ENCODE measurements around the gene APLP1.

DNA sequence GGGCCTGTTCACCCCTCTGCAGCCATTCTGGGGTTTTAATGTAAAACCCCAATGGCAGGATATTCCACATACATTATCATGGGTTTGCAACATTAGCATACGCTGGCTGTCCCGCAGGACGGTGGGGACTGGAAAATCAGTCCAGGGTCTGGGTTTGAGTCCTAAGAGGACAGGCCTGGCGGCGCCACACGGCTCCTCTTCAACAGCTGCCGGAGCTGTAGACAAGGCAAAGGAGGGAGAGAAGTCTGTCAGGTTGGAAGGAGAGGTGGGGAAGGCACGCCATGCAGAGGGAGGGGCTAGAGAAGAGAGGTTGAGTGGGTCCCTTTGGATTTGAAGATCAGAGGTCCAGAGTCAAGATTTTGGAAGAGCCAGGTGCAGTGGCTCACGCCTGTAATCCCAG, 20.0 kb downstream of the APLP1 start:
- TF ChIP-seq, protein P1, sequence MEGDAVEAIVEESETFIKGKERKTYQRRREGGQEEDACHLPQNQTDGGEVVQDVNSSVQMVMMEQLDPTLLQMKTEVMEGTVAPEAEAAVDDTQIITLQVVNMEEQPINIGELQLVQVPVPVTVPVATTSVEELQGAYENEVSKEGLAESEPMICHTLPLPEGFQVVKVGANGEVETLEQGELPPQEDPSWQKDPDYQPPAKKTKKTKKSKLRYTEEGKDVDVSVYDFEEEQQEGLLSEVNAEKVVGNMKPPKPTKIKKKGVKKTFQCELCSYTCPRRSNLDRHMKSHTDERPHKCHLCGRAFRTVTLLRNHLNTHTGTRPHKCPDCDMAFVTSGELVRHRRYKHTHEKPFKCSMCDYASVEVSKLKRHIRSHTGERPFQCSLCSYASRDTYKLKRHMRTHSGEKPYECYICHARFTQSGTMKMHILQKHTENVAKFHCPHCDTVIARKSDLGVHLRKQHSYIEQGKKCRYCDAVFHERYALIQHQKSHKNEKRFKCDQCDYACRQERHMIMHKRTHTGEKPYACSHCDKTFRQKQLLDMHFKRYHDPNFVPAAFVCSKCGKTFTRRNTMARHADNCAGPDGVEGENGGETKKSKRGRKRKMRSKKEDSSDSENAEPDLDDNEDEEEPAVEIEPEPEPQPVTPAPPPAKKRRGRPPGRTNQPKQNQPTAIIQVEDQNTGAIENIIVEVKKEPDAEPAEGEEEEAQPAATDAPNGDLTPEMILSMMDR (IDR thresholded peaks at IDR 0.05), result no peak
- TF ChIP-seq POLR2A (IDR thresholded peaks at IDR 0.05), result no peak
